ENCODE measurements around the gene TRAPPC10. TPM values are rescaled to one million over a fixed set of nuclear protein-coding genes. Genes with fewer than 3 reads are reported as not detected.

Gene TRAPPC10
- total RNA-seq, 2 donors from 2014 or later = 45.9 to 47.9 TPM

DNA sequence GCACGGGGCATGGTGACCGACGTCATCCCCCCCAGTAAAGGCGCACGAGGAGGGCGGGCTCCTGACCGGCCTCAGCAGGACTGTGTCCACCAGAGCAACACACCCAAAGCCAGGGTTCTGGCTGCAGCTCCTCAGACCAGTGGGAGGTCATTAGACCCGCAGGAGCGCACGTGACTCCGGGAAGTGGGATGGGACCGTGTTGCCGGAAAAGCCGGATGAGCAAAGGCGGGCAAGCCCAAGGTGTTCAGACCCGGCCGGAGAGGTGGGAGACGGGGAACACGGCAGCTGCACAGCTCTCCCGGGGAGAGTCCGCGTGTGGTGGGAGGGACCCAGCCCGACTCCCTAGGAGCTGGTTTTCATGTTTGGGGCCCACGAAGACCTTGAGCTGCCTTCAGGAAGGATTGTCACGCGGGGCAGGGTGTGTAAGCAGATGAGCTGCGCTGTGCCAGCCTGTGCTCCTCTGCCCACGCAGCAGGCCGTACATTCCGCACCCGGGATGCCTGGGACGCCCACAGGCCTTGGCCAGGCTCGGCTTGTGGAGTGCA lies 20.6 kb upstream of the TRAPPC10 start:
- Histone ChIP-seq H3K4me1 (ENCODE audit: control insufficient read depth in 1 of 2, low read depth in 2 of 2) (no peaks in the 10 kb centered on the region), H3K9me3 (no peaks in the 10 kb centered on the region), H3K36me3 (no peaks in the 10 kb centered on the region), H3K4me3 (no peak overlapping the region), H3K27me3 (replicated peaks; ENCODE audit: insufficient read depth) (no peaks in the 10 kb centered on the region), H3K27ac (no peak overlapping the region)
- ATAC-seq (ENCODE audit: insufficient number of reproducible peaks, low FRiP score, low read depth) = no peak
- TF ChIP-seq, protein P1, sequence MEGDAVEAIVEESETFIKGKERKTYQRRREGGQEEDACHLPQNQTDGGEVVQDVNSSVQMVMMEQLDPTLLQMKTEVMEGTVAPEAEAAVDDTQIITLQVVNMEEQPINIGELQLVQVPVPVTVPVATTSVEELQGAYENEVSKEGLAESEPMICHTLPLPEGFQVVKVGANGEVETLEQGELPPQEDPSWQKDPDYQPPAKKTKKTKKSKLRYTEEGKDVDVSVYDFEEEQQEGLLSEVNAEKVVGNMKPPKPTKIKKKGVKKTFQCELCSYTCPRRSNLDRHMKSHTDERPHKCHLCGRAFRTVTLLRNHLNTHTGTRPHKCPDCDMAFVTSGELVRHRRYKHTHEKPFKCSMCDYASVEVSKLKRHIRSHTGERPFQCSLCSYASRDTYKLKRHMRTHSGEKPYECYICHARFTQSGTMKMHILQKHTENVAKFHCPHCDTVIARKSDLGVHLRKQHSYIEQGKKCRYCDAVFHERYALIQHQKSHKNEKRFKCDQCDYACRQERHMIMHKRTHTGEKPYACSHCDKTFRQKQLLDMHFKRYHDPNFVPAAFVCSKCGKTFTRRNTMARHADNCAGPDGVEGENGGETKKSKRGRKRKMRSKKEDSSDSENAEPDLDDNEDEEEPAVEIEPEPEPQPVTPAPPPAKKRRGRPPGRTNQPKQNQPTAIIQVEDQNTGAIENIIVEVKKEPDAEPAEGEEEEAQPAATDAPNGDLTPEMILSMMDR (IDR thresholded peaks at IDR 0.05) = no peak
- DNase-seq (ENCODE audit: low spot score) = no peak

DNA sequence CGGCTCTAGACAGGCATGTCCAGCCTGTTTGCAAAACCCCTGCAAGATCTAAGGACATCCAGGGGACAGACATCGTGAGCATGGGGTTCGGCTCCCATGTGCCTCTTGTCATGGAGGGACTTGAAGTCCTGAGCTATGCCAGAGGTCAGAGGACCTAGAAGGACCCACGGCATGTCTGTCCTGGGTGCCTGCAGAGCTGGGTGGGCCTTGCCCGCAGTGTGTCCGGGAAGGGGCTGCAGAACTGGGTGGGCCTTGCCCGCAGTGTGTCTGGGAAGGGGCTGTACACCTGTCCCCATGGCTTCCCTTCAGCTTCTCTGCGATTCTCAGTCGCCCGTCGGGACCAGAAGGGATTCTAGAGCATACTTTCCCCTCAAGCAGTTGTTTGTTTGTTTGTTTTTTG lies 20.0 kb upstream of the TRAPPC10 start:
- TF ChIP-seq, protein P1 (IDR thresholded peaks at IDR 0.05) = no peak
- Histone ChIP-seq H3K4me3 (no peak overlapping the region), H3K27ac (no peak overlapping the region), H3K4me1 (ENCODE audit: control insufficient read depth in 1 of 2, low read depth in 2 of 2) (no peaks in the 10 kb centered on the region), H3K9me3 (no peaks in the 10 kb centered on the region), H3K36me3 (no peaks in the 10 kb centered on the region), H3K27me3 (replicated peaks; ENCODE audit: insufficient read depth) (no peaks in the 10 kb centered on the region)
- DNase-seq (ENCODE audit: low spot score) (no peak), ATAC-seq (ENCODE audit: insufficient number of reproducible peaks, low FRiP score, low read depth) (no peak)

DNA sequence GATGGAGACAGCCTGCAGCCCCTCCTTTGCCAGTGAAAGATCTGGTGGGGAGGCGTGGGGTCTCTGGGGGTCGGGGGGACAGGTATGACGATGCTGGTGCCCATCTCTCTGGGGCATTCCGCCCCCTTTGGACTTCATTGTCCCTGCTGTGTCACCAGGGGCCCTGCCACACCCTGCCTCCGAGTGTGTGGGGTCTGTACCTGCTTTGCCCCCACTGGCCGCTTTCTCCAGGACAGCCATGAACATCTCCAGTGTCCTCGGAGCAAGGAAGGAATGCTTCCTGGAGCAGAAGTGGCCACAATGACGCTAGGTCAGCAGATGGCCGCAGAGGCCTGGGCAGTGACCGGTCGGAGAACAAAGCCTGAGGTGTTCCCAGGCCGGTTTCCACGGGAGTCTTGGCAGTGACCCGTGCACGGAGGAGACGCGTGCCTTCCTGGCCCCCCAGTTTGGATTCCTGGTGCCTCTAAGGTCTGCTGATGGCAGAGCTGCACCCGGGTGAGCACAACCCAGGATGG lies 18.6 kb upstream of the TRAPPC10 start:
- ATAC-seq (ENCODE audit: insufficient number of reproducible peaks, low FRiP score, low read depth) = no peak
- no peaks in the 10 kb centered on the region for H3K27me3 ChIP-seq (replicated peaks; ENCODE audit: insufficient read depth)
- TF ChIP-seq, protein P1 (IDR thresholded peaks at IDR 0.05) = no peak
- no peak overlapping the region for H3K27ac ChIP-seq
- H3K36me3 ChIP-seq = no peaks in the 10 kb centered on the region
- no peak for DNase-seq (ENCODE audit: low spot score)
- no peak overlapping the region for H3K4me3 ChIP-seq
- no peaks in the 10 kb centered on the region for H3K9me3 ChIP-seq
- H3K4me1 ChIP-seq (ENCODE audit: control insufficient read depth in 1 of 2, low read depth in 2 of 2) = no peaks in the 10 kb centered on the region

DNA sequence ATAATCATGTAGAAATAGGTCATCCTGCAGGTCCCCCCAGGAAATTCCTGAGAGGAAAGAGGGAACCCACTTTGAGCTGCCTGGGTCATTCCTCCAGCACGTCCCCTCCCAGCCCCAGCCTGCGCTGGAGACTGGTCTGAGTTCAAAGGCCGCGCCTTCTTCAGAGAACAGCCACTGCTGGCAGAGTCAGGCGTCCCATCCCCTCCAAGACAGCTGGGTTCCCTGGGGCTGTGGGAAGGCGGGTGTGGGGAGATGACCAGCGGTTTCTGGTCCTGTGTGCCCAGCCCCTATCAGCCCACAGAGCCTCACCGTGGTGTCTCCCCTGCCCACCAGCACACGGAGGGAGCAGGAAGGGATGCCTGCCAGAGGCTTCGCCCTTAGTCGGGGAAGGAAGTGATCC lies 18.0 kb upstream of the TRAPPC10 start:
- no peaks in the 10 kb centered on the region for H3K9me3 ChIP-seq
- ATAC-seq (ENCODE audit: insufficient number of reproducible peaks, low FRiP score, low read depth) (no peak), DNase-seq (ENCODE audit: low spot score) (no peak)
- no peak overlapping the region for H3K4me3 ChIP-seq
- TF ChIP-seq, protein P1 (IDR thresholded peaks at IDR 0.05) = no peak
- no peak overlapping the region for H3K27ac ChIP-seq
- H3K27me3 ChIP-seq (replicated peaks; ENCODE audit: insufficient read depth) = no peaks in the 10 kb centered on the region
- no peaks in the 10 kb centered on the region for H3K4me1 ChIP-seq (ENCODE audit: control insufficient read depth in 1 of 2, low read depth in 2 of 2)
- H3K36me3 ChIP-seq = no peaks in the 10 kb centered on the region

DNA sequence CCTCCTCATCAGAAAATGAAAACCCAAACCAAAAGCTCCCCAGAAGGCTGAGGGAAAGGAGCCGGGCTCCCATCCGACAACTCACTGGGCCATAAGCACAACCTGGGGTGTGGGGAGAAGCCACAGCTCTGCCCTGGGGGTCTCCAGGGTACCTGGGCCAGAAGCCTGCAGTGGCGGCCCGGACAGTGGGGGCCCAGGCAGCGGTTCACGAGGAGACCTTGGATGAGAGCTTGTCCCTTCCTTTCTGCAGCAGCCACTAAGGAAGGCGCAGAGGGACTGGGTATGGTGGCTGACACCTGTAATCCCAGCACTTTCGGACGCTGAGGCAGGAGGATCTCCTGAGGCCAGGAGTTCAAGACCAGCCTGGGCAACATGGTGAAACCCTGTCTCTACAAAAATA lies 17.5 kb upstream of the TRAPPC10 start:
- Histone ChIP-seq H3K36me3 (no peaks in the 10 kb centered on the region), H3K27me3 (replicated peaks; ENCODE audit: insufficient read depth) (no peaks in the 10 kb centered on the region), H3K4me1 (ENCODE audit: control insufficient read depth in 1 of 2, low read depth in 2 of 2) (no peaks in the 10 kb centered on the region), H3K4me3 (no peak overlapping the region), H3K27ac (no peak overlapping the region), H3K9me3 (no peaks in the 10 kb centered on the region)
- DNase-seq (ENCODE audit: low spot score) (no peak), ATAC-seq (ENCODE audit: insufficient number of reproducible peaks, low FRiP score, low read depth) (no peak)
- TF ChIP-seq, protein P1 (IDR thresholded peaks at IDR 0.05) = no peak
